Kidney (tissue), 22 donors: Measurements from ENCODE around the gene MRPL18. TPM values are rescaled to one million over a fixed set of nuclear protein-coding genes. Genes with fewer than 3 reads are reported as not detected.

Experiments
- DNase-seq, 5 donors: peaks; one replicate each; pipeline ENCODE4 v3.0.0-alpha.2; 2013 to 2020
- FAIRE-seq: peaks from 2 replicates; lab custom pipeline; 2012; peaks lifted over from hg19 to GRCh38; lab: Jason Lieb, UNC
- H3K27ac ChIP-seq, 2 donors: one replicate each; pipeline ENCODE4 v1.7.0; 2013; ENCODE audit warnings: low read depth in 2 of 2, low read length in 2 of 2, inconsistent platforms in 1 of 2
- H3K27me3 ChIP-seq: one replicate; pipeline ENCODE4 v1.7.1; 2013; ENCODE audit warnings: low read length, inconsistent platforms; ENCODE audit not compliant: control insufficient read depth, insufficient read depth
- H3K36me3 ChIP-seq, 3 donors: one replicate each; pipeline versions ENCODE4 v1.7.0 to v1.7.1; 2013; ENCODE audit warnings: low read length in 3 of 3, control low read depth in 1 of 3, inconsistent platforms in 1 of 3; ENCODE audit not compliant: insufficient read depth in 3 of 3, control insufficient read depth in 2 of 3
- H3K4me1 ChIP-seq, 3 donors: one replicate each; pipeline versions ENCODE4 v1.7.0 to v1.7.1; 2013; ENCODE audit warnings: low read length in 3 of 3, inconsistent platforms in 1 of 3, low read depth in 1 of 3; ENCODE audit not compliant: control insufficient read depth in 2 of 3, insufficient read depth in 2 of 3
- H3K4me3 ChIP-seq, 3 donors: one replicate each; pipeline versions ENCODE4 v1.7.0 to v1.8.1; 2013; ENCODE audit warnings: low read length in 3 of 3, control low read depth in 1 of 3, inconsistent platforms in 1 of 3
- H3K9ac ChIP-seq, 3 donors: one replicate each; pipeline versions ENCODE4 v1.7.0 to v1.7.1; 2013; ENCODE audit warnings: low read length in 3 of 3, control low read depth in 1 of 3, inconsistent platforms in 1 of 3
- H3K9me3 ChIP-seq, 3 donors: one replicate each; pipeline versions ENCODE4 v1.7.0 to v1.7.1; 2013; ENCODE audit warnings: low read length in 3 of 3, control low read depth in 1 of 3, inconsistent platforms in 1 of 3; ENCODE audit not compliant: control insufficient read depth in 2 of 3, insufficient read depth in 1 of 3
- CTCF ChIP-seq: IDR thresholded peaks from 3 replicates; pipeline ENCODE4 v1.5.1; 2012; ENCODE audit warnings: mild to moderate bottlenecking, moderate library complexity, borderline replicate concordance; ENCODE audit not compliant: insufficient read depth; ENCODE audit errors: extremely low read depth
- intact Hi-C: fragments of 100-400 bp; cut with DNase I; formaldehyde crosslinking; loops from one replicate; pipeline ENCODE4 v1.11.1; 2022
- long read RNA-seq, 10 donors: library from polyadenylated mRNA in 1 of 10; unstranded in 1 of 10; transcript quantifications; one replicate each; pipeline ENCODE4 v2.0.0 and lab custom pipeline, GENCODE V29; 2021 to 2026
- polyA plus RNA-seq: library from polyadenylated mRNA; stranded (reverse); fragments of 350-450 nt; fragmentation: Illumina TruSeq; extraction: RNeasy Lipid Tissue Mini Kit (QIAGEN cat#74804); gene quantifications from one replicate; pipeline ENCODE4 v1.2.3, GENCODE V29; 2014; ENCODE audit warnings: low read depth, low replicate concordance; ENCODE audit not compliant: insufficient read depth
- total RNA-seq: library from RNA; stranded (reverse); fragmentation: NEBNext Ultra II Directional; extraction: Animal tissue kit (Norgen Biotek cat#: 25700); gene quantifications from one replicate; pipeline ENCODE4 v1.2.1, GENCODE V29; 2021
- donor health status: control.
- donor health status: control.
- donor health status: control.
- donor health status: control.
- donor health status: control.
- donor health status: DM: yes; HTN: yes; CAD: no.
- donor health status: Normal renal cell carcinoma (clear cell type).

Gene MRPL18
- 56.7 TPM for total RNA-seq
- 87.2 TPM for polyA plus RNA-seq
- long read RNA-seq, donor 1, transcript MRPL18-201 (4 exons, 978 nt) = major isoform, 18 of 40 reads
- long read RNA-seq, donor 1, partial matches to known transcripts = 11 of 40 reads
- long read RNA-seq, donor 1, other reads (novel, unspliced or antisense) = 7 of 40 reads
- long read RNA-seq, donor 2, transcript MRPL18-201 (4 exons, 978 nt) = major isoform, 23 of 36 reads
- long read RNA-seq, donor 2, partial matches to known transcripts = 0 of 36 reads
- long read RNA-seq, donor 2, other reads (novel, unspliced or antisense) = 12 of 36 reads
- long read RNA-seq, donor 3, transcript MRPL18-201 (4 exons, 978 nt) = major isoform, 28 of 43 reads
- long read RNA-seq, donor 3, partial matches to known transcripts = 0 of 43 reads
- long read RNA-seq, donor 3, other reads (novel, unspliced or antisense) = 15 of 43 reads
- long read RNA-seq, donor 4, transcript MRPL18-201 (4 exons, 978 nt) = major isoform, 15 of 25 reads
- long read RNA-seq, donor 4, partial matches to known transcripts = 5 of 25 reads
- long read RNA-seq, donor 4, other reads (novel, unspliced or antisense) = 5 of 25 reads
- long read RNA-seq, donor 5 = 0 reads
- long read RNA-seq, donor 6, transcript MRPL18-201 (4 exons, 978 nt) = major isoform, 59 of 91 reads
- long read RNA-seq, donor 6, partial matches to known transcripts = 22 of 91 reads
- long read RNA-seq, donor 6, other reads (novel, unspliced or antisense) = 9 of 91 reads
- long read RNA-seq, donor 7, transcript MRPL18-201 (4 exons, 978 nt) = major isoform, 17 of 30 reads
- long read RNA-seq, donor 7, partial matches to known transcripts = 5 of 30 reads
- long read RNA-seq, donor 7, other reads (novel, unspliced or antisense) = 7 of 30 reads
- long read RNA-seq, donor 8, transcript MRPL18-201 (4 exons, 978 nt) = major isoform, 31 of 45 reads
- long read RNA-seq, donor 8, partial matches to known transcripts = 6 of 45 reads
- long read RNA-seq, donor 8, other reads (novel, unspliced or antisense) = 7 of 45 reads
- long read RNA-seq, donor 9, transcript MRPL18-201 (4 exons, 978 nt) = major isoform, 20 of 27 reads
- long read RNA-seq, donor 9, partial matches to known transcripts = 0 of 27 reads
- long read RNA-seq, donor 9, other reads (novel, unspliced or antisense) = 7 of 27 reads
- long read RNA-seq, donor 10, transcript MRPL18-201 (4 exons, 978 nt) = major isoform, 16 of 27 reads
- long read RNA-seq, donor 10, partial matches to known transcripts = 11 of 27 reads
- long read RNA-seq, donor 10, other reads (novel, unspliced or antisense) = 0 of 27 reads

- Histone ChIP-seq H3K9ac (peak within 1 kb of the TSS; percentile 94 to 100 (median 97)), H3K9me3 (no peaks in the 10 kb centered on the region), H3K4me3 (peak within 1 kb of the TSS; percentile 95 to 98 (median 96)), H3K27ac (peak within 1 kb of the TSS; percentile 96 to 99), H3K36me3 (peaks cover 5 to 27% (median 6%) of the 10 kb centered on the region in 3 donors), H3K4me1 (peaks cover 0 to 23% (median 16%) of the 10 kb centered on the region in 3 donors), H3K27me3 (no peaks in the 10 kb centered on the region)
- intact Hi-C loops = no loop called here
- FAIRE-seq = peak; percentile 81
- DNase-seq = peak; percentile 96 to 99 (median 98)
- no peak for TF ChIP-seq CTCF
Observed at GRCh38 chr6:159790149-159790955, at the start of gene MRPL18. Gene MRPL18 (plus strand): TSS chr6:159790467. CDS start chr6:159790588, 121 bp downstream.

- intact Hi-C loops = no loop called here
- no peak for TF ChIP-seq CTCF
- Histone ChIP-seq H3K27me3 (no peaks in the 10 kb centered on the region), H3K9ac (no peak overlapping the region), H3K9me3 (no peaks in the 10 kb centered on the region), H3K4me1 (peaks cover 0 to 2% (median 0%) of the 10 kb centered on the region in 3 donors), H3K36me3 (peaks cover 15 to 50% (median 42%) of the 10 kb centered on the region in 3 donors), H3K27ac (no peak overlapping the region), H3K4me3 (no peak overlapping the region)
- FAIRE-seq (no peak), DNase-seq (no peak)
Observed at GRCh38 chr6:159742165-159742564, 48.1 kb upstream of the MRPL18 start.

- FAIRE-seq (no peak), DNase-seq (no peak)
- H3K9ac ChIP-seq = no peak overlapping the region
- no peak overlapping the region for H3K4me3 ChIP-seq
- H3K9me3 ChIP-seq = no peaks in the 10 kb centered on the region
- intact Hi-C loops = no loop called here
- no peak for TF ChIP-seq CTCF
- peaks cover 12 to 58% (median 45%) of the 10 kb centered on the region in 3 donors for H3K36me3 ChIP-seq
- H3K27me3 ChIP-seq = no peaks in the 10 kb centered on the region
- no peak overlapping the region for H3K27ac ChIP-seq
- no peaks in the 10 kb centered on the region for H3K4me1 ChIP-seq
Observed at GRCh38 chr6:159745081-159745480, 45.2 kb upstream of the MRPL18 start.
